OCI-LY7 (cell line): ENCODE measurements around the gene SPHKAP. TPM values are rescaled to one million over a fixed set of nuclear protein-coding genes. Genes with fewer than 3 reads are reported as not detected.

Source experiments
- BruUV-seq: library from RNA; stranded (reverse); fragments of 400-500 nt; replicated peaks from 2 replicates; lab custom pipeline; 2021; lab: Mats Ljungman, UMichigan
- CTCF ChIA-PET: fragments of 300-600 bp; sonication (Branson Sonifier 250); formaldehyde crosslinking; loops from one replicate; lab custom pipeline; 2022; ENCODE audit warnings: antibody characterized with exemption; ENCODE audit not compliant: unreplicated experiment; lab: Charles Lee
- POLR2A ChIA-PET: fragments of 300-600 bp; sonication (Branson Sonifier 250); formaldehyde crosslinking; loops from one replicate; lab custom pipeline; 2022; ENCODE audit warnings: antibody characterized with exemption; lab: Charles Lee
- DNase-seq: peaks from one replicate; pipeline ENCODE4 v3.0.0-alpha.2; 2015; ENCODE audit warnings: low spot score
- H2AFZ ChIP-seq: fragments of 200-600 bp; sonication (generic), shearing (Covaris generic); 2 replicates; pipeline ENCODE4 v1.6.1; 2014; ENCODE audit warnings: mild to moderate bottlenecking, antibody characterized with exemption, low read length, moderate library complexity
- H3K27ac ChIP-seq: fragments of 200-600 bp; sonication (generic); 2 replicates; pipeline ENCODE4 v1.5.1; 2014; ENCODE audit warnings: mixed run types, low read depth, mild to moderate bottlenecking, moderate library complexity, low read length, inconsistent platforms; ENCODE audit not compliant: poor library complexity, severe bottlenecking
- H3K36me3 ChIP-seq: fragments of 200-600 bp; sonication (generic); 2 replicates; pipeline ENCODE4 v1.6.1; 2014; ENCODE audit warnings: mild to moderate bottlenecking, antibody characterized with exemption, low read length, moderate library complexity, mixed read lengths; ENCODE audit not compliant: insufficient read depth
- H3K4me1 ChIP-seq: fragments of 200-600 bp; sonication (generic); 2 replicates; pipeline ENCODE4 v1.5.1; 2014; ENCODE audit warnings: mild to moderate bottlenecking, low read length; ENCODE audit not compliant: insufficient read depth, poor library complexity, severe bottlenecking
- H3K4me2 ChIP-seq: fragments of 200-600 bp; sonication (generic); 2 replicates; pipeline ENCODE4 v1.6.1; 2014; ENCODE audit warnings: mild to moderate bottlenecking, low read length
- H3K4me3 ChIP-seq: fragments of 200-600 bp; sonication (generic); 2 replicates; pipeline ENCODE4 v1.5.1; 2014; ENCODE audit warnings: mild to moderate bottlenecking, low read depth, low read length; ENCODE audit not compliant: poor library complexity, severe bottlenecking
- H3K79me2 ChIP-seq: fragments of 200-600 bp; sonication (generic); 2 replicates; pipeline ENCODE4 v1.6.1; 2016; ENCODE audit warnings: low read depth, mild to moderate bottlenecking, low read length, moderate library complexity, mixed read lengths; ENCODE audit not compliant: insufficient read depth
- H3K9me2 ChIP-seq: fragments of 200-600 bp; sonication (generic); 2 replicates; pipeline ENCODE4 v1.6.1; 2016; ENCODE audit warnings: mild to moderate bottlenecking, low read length, mixed read lengths; ENCODE audit not compliant: insufficient read depth
- H3K9me3 ChIP-seq: fragments of 200-600 bp; sonication (generic); 2 replicates; pipeline ENCODE4 v1.6.1; 2014; ENCODE audit warnings: mild to moderate bottlenecking, mixed run types, low read length, mixed read lengths
- H4K20me1 ChIP-seq: fragments of 200-600 bp; sonication (generic); 2 replicates; pipeline ENCODE4 v1.6.1; 2014; ENCODE audit warnings: mild to moderate bottlenecking, antibody characterized with exemption, low read length, moderate library complexity, mixed read lengths; ENCODE audit not compliant: insufficient read depth
- CTCF ChIP-seq: fragments of 200-600 bp; sonication (generic); conservative IDR thresholded peaks from 2 replicates; pipeline ENCODE4 v1.5.1; 2014; ENCODE audit warnings: mild to moderate bottlenecking, antibody characterized with exemption, low read length, moderate library complexity, mixed read lengths
- EZH2phosphoT487 ChIP-seq: fragments of 200-600 bp; sonication (generic); IDR thresholded peaks from 2 replicates; pipeline ENCODE4 v1.6.1; 2018; ENCODE audit warnings: low read depth, borderline replicate concordance, mild to moderate bottlenecking, mixed run types, antibody characterized with exemption, low read length, moderate library complexity, mixed read lengths
- intact Hi-C: fragments of 100-400 bp; cut with micrococcal nuclease; formaldehyde crosslinking; loops from one replicate; pipeline ENCODE4 v1.10.0; 2022; ENCODE audit not compliant: unreplicated experiment
- total RNA-seq, 2 experiments: library from RNA; depleted of rRNA in 1 of 2; stranded (reverse); fragments of >200 nt in 1 of 2; shearing (Covaris generic) in 1 of 2; gene quantifications; 2 replicates each; pipeline ENCODE4 v1.2.3, GENCODE V29; 2014 to 2022

SPHKAP gene
- total RNA-seq, 2 experiments from 2014 or later, result not detected

DNA sequence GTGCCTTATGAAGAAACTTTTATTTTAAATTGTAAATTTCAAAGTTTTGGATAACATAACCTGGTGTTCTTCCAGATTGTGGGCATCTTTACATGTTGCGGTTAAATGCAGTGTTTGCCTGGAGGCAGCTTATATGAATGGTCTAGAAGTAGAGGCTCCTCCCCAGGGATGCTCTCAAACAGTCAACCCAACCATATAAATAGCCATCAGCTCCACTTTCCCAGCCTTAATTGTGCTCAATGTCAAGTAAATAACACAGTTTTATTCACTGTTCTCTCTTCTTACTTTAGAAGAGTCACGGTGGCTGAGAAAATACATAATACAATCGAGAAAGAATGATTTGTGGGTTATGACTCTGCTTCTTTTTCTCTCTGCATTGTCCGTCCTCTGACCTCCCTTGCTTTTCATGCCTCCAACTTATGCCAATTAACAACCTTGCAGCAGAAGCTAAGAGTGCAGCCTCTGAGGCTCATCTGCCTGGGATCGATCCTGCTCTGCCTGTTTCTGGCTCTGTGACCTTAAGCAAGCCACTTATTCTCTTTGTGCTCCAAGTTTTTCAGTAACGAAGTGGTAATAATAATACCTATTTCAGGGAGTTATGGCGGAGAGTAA is 209.8 kb downstream of the SPHKAP start:
- DNase-seq, result no peak
- H3K79me2 ChIP-seq, result no peaks in the 10 kb centered on the region
- H3K4me2 ChIP-seq, result no peak overlapping the region
- H3K9me2 ChIP-seq, result no peaks in the 10 kb centered on the region
- intact Hi-C loops, result no loop called here
- no peak overlapping the region for H2AFZ ChIP-seq
- H3K27ac ChIP-seq, result no peak overlapping the region
- no peaks in the 10 kb centered on the region for H3K4me1 ChIP-seq
- no peaks in the 10 kb centered on the region for H4K20me1 ChIP-seq
- H3K36me3 ChIP-seq, result no peaks in the 10 kb centered on the region
- ChIA-PET POLR2A (no interaction called here), CTCF (no interaction called here)
- no peak for TF ChIP-seq CTCF
- no peak for TF ChIP-seq EZH2phosphoT487
- BruUV-seq, result no TSS peak
- no peak overlapping the region for H3K4me3 ChIP-seq
- no peaks in the 10 kb centered on the region for H3K9me3 ChIP-seq

- no peak for DNase-seq
- no peak overlapping the region for H3K4me2 ChIP-seq
- ChIA-PET CTCF (no interaction called here), POLR2A (no interaction called here)
- no peaks in the 10 kb centered on the region for H3K4me1 ChIP-seq
- H3K27ac ChIP-seq, result no peak overlapping the region
- no peaks in the 10 kb centered on the region for H4K20me1 ChIP-seq
- no peak overlapping the region for H2AFZ ChIP-seq
- H3K36me3 ChIP-seq, result no peaks in the 10 kb centered on the region
- intact Hi-C loops, result no loop called here
- H3K79me2 ChIP-seq, result no peaks in the 10 kb centered on the region
- TF ChIP-seq CTCF (no peak), EZH2phosphoT487 (no peak)
- H3K9me2 ChIP-seq, result no peaks in the 10 kb centered on the region
- BruUV-seq, result no TSS peak
- no peak overlapping the region for H3K4me3 ChIP-seq
- no peaks in the 10 kb centered on the region for H3K9me3 ChIP-seq
These were observed 221.2 kb downstream of the SPHKAP start for GRCh38 chr2:227960317-227960716.

GRCh38 chr2:227942965-227943364 is 238.5 kb downstream of the SPHKAP start:
- no TSS peak for BruUV-seq
- no peak for TF ChIP-seq CTCF
- no peak for TF ChIP-seq EZH2phosphoT487
- POLR2A ChIA-PET, result no interaction called here

More at GRCh38 chr2:227942965-227943364, 238.5 kb downstream of the SPHKAP start:
- Histone ChIP-seq H3K4me1 (no peaks in the 10 kb centered on the region), H3K79me2 (no peaks in the 10 kb centered on the region), H3K36me3 (no peaks in the 10 kb centered on the region), H4K20me1 (no peaks in the 10 kb centered on the region), H3K9me2 (no peaks in the 10 kb centered on the region), H2AFZ (no peak overlapping the region), H3K9me3 (no peaks in the 10 kb centered on the region), H3K4me2 (no peak overlapping the region), H3K4me3 (no peak overlapping the region), H3K27ac (no peak overlapping the region)
- DNase-seq, result no peak
- intact Hi-C loops, result no loop called here
- CTCF ChIA-PET, result no interaction called here
